Adrenal gland (tissue), 12 donors: ENCODE results near the gene HLA-F. TPM values are rescaled to one million over a fixed set of nuclear protein-coding genes. Genes with fewer than 3 reads are reported as not detected.

Source experiments
- DNase-seq, 7 donors: peaks; one replicate each; pipeline ENCODE4 v3.0.0-alpha.2; 2019 to 2020
- H3K27ac ChIP-seq, 5 donors: fragments of 200-600 bp; sonication (generic) in 4 of 5; 1 replicate in 3 of 5; 2 replicates in 2 of 5; pipeline versions ENCODE4 v1.5.1 to v1.8.0; 2016 to 2020; ENCODE audit warnings: mild to moderate bottlenecking in 1 of 5
- H3K27me3 ChIP-seq: fragments of 200-600 bp; 2 replicates; pipeline ENCODE4 v1.8.0; 2021
- H3K36me3 ChIP-seq, 2 donors: fragments of 200-600 bp; replicated peaks in 1 of 2; 1 replicate in 1 of 2; 2 replicates in 1 of 2; pipeline versions ENCODE4 v1.5.1 to v1.8.0; 2018 to 2022
- H3K4me1 ChIP-seq, 2 donors: fragments of 200-600 bp; replicated peaks in 1 of 2; 1 replicate in 1 of 2; 2 replicates in 1 of 2; pipeline versions ENCODE4 v1.5.1 to v1.8.0; 2018 to 2021
- H3K4me3 ChIP-seq, 4 donors: fragments of 200-600 bp; sonication (generic) in 3 of 4; one replicate each; pipeline ENCODE4 v1.5.1; 2016 to 2018
- H3K9me3 ChIP-seq, 3 donors: fragments of 200-600 bp; sonication (generic) in 1 of 3; replicated peaks in 1 of 3; 1 replicate in 2 of 3; 2 replicates in 1 of 3; pipeline versions ENCODE4 v1.5.1 to v1.8.0; 2016 to 2021
- CTCF ChIP-seq, 6 experiments: fragments of 450-650 bp in 4 of 6; fragments of 200-600 bp in 2 of 6; sonication (generic) in 1 of 6; IDR thresholded peaks; 1 replicate in 5 of 6; 2 replicates in 1 of 6; pipeline versions ENCODE4 v1.5.1 to v1.8.0; 2016 to 2021; ENCODE audit warnings: antibody characterized with exemption in 6 of 6, mild to moderate bottlenecking in 2 of 6, moderate library complexity in 1 of 6
- POLR2A ChIP-seq, 2 donors: fragments of 450-650 bp; IDR thresholded peaks; one replicate each; pipeline ENCODE4 v1.6.1; 2017; ENCODE audit warnings: antibody characterized with exemption in 2 of 2, mild to moderate bottlenecking in 2 of 2, moderate library complexity in 1 of 2
- WGBS, 4 donors: extraction: QIAGEN DNeasy Blood & Tissue Kit in 2 of 4; methylation state at CpG; one replicate each; pipeline versions ENCODE4 v1.1.5 to v1.1.7; 2013 to 2017; 5-methylcytosine and 5-hydroxymethylcytosine counted together
- intact Hi-C, 2 donors: fragments of 100-400 bp; cut with DNase I; formaldehyde crosslinking; loops; one replicate each; pipeline versions ENCODE4 v1.14.1 to v1.15.0; 2022 to 2023
- polyA plus RNA-seq, 3 donors: library from polyadenylated mRNA; stranded (reverse); fragments of 200-250 nt in 2 of 3; fragments of 350-450 nt in 1 of 3; fragmentation: Illumina TruSeq in 1 of 3; extraction: RNeasy Lipid Tissue Mini Kit (QIAGEN cat#74804) in 1 of 3; gene quantifications; one replicate each; pipeline ENCODE4 v1.2.3, GENCODE V29; 2013 to 2014
- small RNA-seq, 2 donors: library from RNA; depleted of rRNA; stranded (forward); fragments of <200 nt; gene quantifications; one replicate each; pipeline ENCODE3, GENCODE V24; 2016
- total RNA-seq, 9 donors: library from RNA; depleted of rRNA in 4 of 9; stranded (reverse); fragments of >200 nt in 4 of 9; fragments of 120-200 nt in 1 of 9; fragmentation: NEBNext Ultra II Directional in 1 of 9; extraction: Animal tissue kit (Norgen Biotek cat#: 25700) in 1 of 9; gene quantifications; one replicate each; pipeline versions ENCODE4 v1.1.0 to v1.2.4, GENCODE V29; 2013 to 2023
- donor health status: healthy with polysubstance abuse.
- donor health status: Bipolar disorder and iron deficiency.
- donor health status: DM: yes; HTN: yes; CAD: no.
- donor health status: DM: no; HTN: no; CAD: no.
- donor health status: DM: no; HTN: no; CAD: no.
- donor health status: DM: yes; HTN: yes; CAD: no.

HLA-F gene
- total and polyA plus RNA-seq, 12 donors: 3.8 to 285 (median 85.0) TPM

DNA sequence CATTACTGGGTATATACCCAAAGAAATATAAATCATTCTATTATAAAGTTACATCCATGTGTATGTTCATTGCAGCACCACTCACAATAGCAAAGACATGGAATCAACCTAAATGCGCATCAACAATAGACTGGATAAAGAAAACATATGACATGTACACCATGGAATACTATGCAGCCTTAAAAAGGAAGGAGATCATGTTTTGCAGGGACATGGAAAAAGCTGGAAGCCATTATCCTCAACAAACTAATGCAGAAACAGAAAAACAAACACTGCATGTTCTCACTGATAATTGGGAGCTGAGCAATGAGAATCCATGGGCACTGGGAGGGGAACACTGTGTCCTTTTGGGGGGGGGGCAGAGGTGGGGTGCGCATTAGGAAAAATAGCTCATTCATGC is 53.5 kb downstream of the HLA-F start:
- DNase-seq: no peak
- Histone ChIP-seq H3K27ac (no peak overlapping the region), H3K36me3 (no peaks in the 10 kb centered on the region), H3K4me3 (no peak overlapping the region), H3K4me1 (no peaks in the 10 kb centered on the region), H3K27me3 (no peaks in the 10 kb centered on the region), H3K9me3 (no peaks in the 10 kb centered on the region)
- intact Hi-C loops: no loop called here
- TF ChIP-seq CTCF (IDR thresholded peaks at IDR 0.05) (no peak), POLR2A (IDR thresholded peaks at IDR 0.05) (no peak)
- 45 to 73% (median 61%) methylated on average over 2 of the region's 2 CpGs for WGBS, 4 donors

Small RNA genes lying within 50 kb of the gene (small RNA-seq; reads per million reads assigned to genes)
- 0 to 0.12 reads per million in 2 donors for gene AL645939.2
- gene AL645939.3: 0 reads per million in 2 donors
- 0 reads per million in 2 donors for gene AL645939.4
- gene RF00019: 0 reads per million in 2 donors

Other genes starting within 250 kb of the HLA-F start
- not detected for gene MAS1L, start 235.5 kb upstream of the HLA-F start, total RNA-seq
- not detected for gene MAS1L, start 235.5 kb upstream of the HLA-F start, polyA plus RNA-seq
- 1 to 10 TPM in 1 of 9 donors, under 1 TPM in 3, not detected in 5; 0.17 to 1.2 (median 0.35) TPM for gene UBD, start 163.7 kb upstream of the HLA-F start, total RNA-seq
- gene UBD, start 163.7 kb upstream of the HLA-F start, polyA plus RNA-seq: 1 to 10 TPM in 1 of 3 donors, under 1 TPM in 2; 0.77 to 2.3 (median 0.99) TPM
- not detected for gene OR2H2, start 138.3 kb upstream of the HLA-F start, total RNA-seq
- not detected for gene OR2H2, start 138.3 kb upstream of the HLA-F start, polyA plus RNA-seq
- gene GABBR1, start 90.3 kb upstream of the HLA-F start, total RNA-seq: 10 to 100 TPM in 7 of 9 donors, 1 to 10 TPM in 2; 6.9 to 41.4 (median 16.4) TPM
- gene GABBR1, start 90.3 kb upstream of the HLA-F start, polyA plus RNA-seq: 10 to 100 TPM; 17.0 to 68.9 (median 49.6) TPM
- gene MOG, start 66.3 kb upstream of the HLA-F start, total RNA-seq: not detected
- gene MOG, start 66.3 kb upstream of the HLA-F start, polyA plus RNA-seq: not detected
- 1 to 10 TPM in 1 of 9 donors, under 1 TPM in 3, not detected in 5; 0.06 to 1.3 (median 0.73) TPM for gene ZFP57, start 42.3 kb upstream of the HLA-F start, total RNA-seq
- 1 to 10 TPM in 1 of 3 donors, not detected in 2; 1.9 TPM for gene ZFP57, start 42.3 kb upstream of the HLA-F start, polyA plus RNA-seq
- 1 to 10 TPM in 1 of 9 donors, under 1 TPM in 5, not detected in 3; 0.14 to 1.6 (median 0.41) TPM for gene HLA-G, start 104.4 kb downstream of the HLA-F start, total RNA-seq
- not detected for gene HLA-G, start 104.4 kb downstream of the HLA-F start, polyA plus RNA-seq
- gene HLA-A, start 219.1 kb downstream of the HLA-F start, total RNA-seq: 1,000 to 10,000 TPM in 7 of 9 donors, 100 to 1,000 TPM in 2; 338 to 2,952 (median 1,253) TPM
- gene HLA-A, start 219.1 kb downstream of the HLA-F start, polyA plus RNA-seq: 1,000 to 10,000 TPM in 2 of 3 donors, 100 to 1,000 TPM in 1; 341 to 1,363 (median 1,237) TPM